Stimulated activated CD4-positive, alpha-beta T cell treated with anti-CD3 and anti-CD28 coated beads, Interleukin-1b, Interleukin-23, amount 100 ng/mL, for 24 hours (primary cell): ENCODE measurements around the gene FNDC1.

Source experiments
- DNase-seq, 4 experiments: peaks; one replicate each; pipeline ENCODE4 v3.0.0-alpha.2; 2020; ENCODE audit warnings: low read depth in 4 of 4, low spot score in 1 of 4

FNDC1 gene

GRCh38 chr6:159204605-159205004, 35.4 kb downstream of the FNDC1 start:
- no peak for DNase-seq

GRCh38 chr6:159212028-159212427, 42.8 kb downstream of the FNDC1 start:
- DNase-seq, result no peak

DNA sequence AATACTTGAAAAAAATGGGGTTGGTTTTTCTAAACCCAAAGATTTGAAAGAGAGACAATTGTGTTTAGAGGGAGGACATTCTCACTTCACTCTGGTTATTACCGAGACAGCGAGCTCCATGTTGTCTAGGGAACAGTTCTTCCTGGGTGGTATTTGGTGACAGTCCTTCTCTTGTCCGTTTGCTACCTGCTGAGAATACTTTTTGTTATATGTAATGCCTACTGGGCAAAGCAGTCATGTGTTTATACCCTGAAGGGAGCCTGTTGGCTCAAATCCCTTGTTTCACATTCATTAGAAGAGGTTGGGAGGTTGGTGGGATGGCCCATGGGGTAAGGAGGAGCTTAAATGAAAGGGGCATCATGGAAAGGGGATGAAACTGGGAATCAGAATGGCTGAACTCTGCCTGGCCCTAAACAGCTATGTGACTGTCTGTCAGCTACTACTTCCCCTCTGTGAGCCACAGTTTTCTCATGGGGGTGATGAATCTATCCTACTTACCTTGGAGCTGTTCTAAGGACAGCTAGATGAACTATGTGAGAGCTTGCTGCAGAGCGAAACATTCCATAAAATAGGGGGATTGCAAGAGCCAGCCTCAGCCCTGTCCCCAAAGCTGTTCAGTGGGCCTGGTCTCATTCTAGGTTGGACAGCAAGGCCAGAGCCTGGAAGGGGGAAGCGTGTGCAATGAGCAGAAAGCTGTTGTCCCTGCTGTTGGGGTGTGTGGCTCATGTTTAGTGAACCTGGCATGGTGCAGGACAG, 43.5 kb downstream of the FNDC1 start:
- DNase-seq, result no peak

GRCh38 chr6:159213405-159213804, 44.2 kb downstream of the FNDC1 start:
- no peak for DNase-seq

GRCh38 chr6:159214281-159214680, 45.1 kb downstream of the FNDC1 start:
- DNase-seq, result no peak

DNA sequence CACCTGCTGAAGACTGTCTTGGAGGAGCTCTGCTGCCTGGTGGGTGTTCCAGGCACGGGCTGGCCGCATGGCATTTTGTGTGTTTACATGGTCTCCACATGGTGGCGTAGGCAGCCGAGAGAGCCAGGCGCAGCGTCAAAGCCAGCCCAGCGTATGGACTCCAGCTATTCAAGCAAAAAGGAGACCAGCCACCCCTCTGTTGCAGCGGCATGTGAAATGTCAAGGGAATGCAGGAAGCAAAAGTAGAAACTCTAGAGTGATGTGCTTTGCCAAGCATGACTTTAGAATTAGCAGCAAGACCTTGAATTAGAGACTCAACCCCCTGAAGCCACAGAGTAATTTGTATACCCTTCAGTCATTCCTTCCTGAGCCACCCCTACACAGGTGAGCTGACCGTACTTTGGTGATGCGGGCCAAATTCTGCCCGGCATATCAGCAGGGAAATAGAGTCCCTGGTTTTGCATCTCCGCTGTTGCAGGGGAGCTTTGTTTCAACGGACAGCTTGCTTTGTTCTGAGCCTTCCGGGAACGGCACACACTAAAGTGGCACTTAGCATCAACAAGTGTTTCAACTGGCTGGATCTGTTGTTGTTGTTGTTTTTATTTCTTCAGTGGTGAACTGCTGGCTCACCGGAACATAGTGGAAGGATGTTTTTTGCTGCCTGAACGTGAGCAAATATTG, 48.5 kb downstream of the FNDC1 start:
- DNase-seq, result peak in 1 of 4 experiments; percentile 5

DNA sequence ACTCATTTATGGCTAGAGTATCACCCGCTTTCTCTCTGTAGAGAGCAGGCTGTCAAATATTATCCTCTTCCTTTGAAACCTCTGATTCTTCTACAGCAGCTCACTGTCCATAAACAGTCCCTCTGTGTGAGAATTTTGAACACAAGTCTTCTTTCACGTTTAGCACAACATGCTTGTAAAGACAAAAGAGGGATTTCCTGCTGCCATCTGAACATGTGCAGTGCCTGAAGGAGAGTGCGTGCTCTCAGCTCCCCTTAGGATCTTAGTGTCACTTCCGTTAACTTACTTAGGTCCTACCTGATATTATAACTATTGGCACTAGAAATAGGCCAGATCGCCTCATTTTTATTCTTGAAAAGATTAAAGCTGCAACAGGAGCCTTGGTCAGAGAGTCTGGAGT, 50.9 kb downstream of the FNDC1 start:
- DNase-seq, result no peak

- DNase-seq, result no peak
Observed at GRCh38 chr6:159221486-159222170, 52.4 kb downstream of the FNDC1 start.

- DNase-seq, result no peak
Observed at GRCh38 chr6:159224452-159224851, 55.3 kb downstream of the FNDC1 start.

DNA sequence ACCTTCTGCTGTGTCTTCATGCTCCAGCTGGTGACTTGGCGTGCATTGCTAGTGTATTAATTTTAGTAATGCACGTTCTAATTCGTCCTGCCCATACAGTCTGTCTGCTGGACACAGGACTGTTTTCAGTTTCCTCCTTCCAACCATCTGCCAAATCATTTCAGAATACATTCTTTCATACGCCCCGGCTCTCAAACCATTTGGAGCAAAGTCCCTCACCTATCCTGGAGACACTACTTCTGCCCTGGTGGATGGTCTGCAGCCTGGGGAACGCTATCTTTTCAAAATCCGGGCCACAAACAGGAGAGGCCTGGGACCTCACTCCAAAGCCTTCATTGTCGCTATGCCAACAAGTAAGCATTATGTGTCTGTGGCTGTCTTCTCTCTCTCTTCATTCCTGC, 60.5 kb downstream of the FNDC1 start:
- DNase-seq, result no peak

- DNase-seq, result no peak
Observed at GRCh38 chr6:159232106-159232645, 63.0 kb downstream of the FNDC1 start.

- DNase-seq, result no peak
Observed at GRCh38 chr6:159232751-159233150, 63.6 kb downstream of the FNDC1 start.

- no peak for DNase-seq
Observed at GRCh38 chr6:159233365-159234101, 64.3 kb downstream of the FNDC1 start.

GRCh38 chr6:159234102-159234553, 64.9 kb downstream of the FNDC1 start:
- no peak for DNase-seq

- DNase-seq, result no peak
Observed at GRCh38 chr6:159238920-159239558, 69.8 kb downstream of the FNDC1 start.

- no peak for DNase-seq
Observed at GRCh38 chr6:159249128-159249527, 79.9 kb downstream of the FNDC1 start.

DNA sequence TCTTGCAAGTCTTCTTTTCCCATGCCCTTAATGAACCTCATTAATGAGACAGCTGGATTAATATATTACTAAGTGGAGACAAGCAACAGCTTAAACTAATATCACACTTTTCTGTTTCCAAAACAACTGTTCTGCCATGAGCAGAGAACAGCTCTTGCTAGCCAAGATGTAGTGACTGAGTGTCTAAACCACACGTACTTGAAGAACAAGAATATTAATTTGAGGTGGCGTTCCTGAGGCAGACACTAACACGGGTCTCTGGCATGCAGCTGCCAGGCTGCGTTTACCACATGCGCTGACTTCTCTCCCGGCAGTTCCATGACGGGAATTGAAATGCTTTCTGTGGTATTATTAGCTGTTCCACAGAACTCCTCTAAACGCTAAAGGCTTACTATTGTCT, 80.6 kb downstream of the FNDC1 start:
- no peak for DNase-seq

DNA sequence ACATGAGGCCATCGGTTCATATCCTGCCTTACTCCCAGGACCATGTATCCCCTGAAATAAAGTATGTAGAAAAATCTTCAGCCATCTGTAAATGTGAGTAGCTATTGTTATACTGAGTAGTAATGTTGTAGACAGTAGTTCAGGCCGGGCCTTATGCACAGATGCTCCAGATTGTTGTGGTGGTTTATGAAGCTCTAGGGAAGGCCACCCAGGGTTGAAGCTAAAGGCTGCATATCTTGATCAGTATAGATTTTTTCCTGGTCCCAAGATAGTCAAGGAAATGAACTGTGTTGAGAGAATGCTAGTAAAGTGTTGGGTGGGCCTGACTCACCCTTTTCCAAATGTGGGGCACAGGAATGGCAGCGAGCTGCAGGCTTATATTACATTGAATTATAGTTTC, 81.4 kb downstream of the FNDC1 start:
- no peak for DNase-seq

DNA sequence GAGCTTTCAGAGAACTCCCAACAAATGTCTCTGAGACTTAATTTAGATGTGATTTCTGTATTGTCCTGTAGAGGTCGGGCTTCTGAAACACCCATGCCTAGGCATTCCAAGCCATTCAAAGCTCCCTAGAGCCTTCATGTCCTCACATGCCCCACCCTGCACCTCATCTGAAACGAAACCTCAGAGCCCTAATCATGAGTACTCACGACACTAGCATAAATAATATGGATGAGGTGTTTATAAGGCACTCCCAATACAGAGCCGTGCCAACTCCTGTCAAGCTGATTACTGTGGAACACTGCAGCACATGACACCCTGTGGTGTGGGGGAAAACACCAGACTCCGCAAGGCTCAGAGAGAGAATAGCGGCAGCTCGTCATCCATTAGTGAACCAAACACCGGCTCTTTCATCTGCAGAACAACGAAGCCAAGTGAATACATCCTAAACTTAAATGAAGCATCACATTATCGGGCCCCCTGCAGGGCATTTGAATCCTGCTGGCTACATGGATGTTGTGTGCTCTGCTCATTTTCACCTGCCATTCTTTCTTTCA, 83.8 kb downstream of the FNDC1 start:
- no peak for DNase-seq

DNA sequence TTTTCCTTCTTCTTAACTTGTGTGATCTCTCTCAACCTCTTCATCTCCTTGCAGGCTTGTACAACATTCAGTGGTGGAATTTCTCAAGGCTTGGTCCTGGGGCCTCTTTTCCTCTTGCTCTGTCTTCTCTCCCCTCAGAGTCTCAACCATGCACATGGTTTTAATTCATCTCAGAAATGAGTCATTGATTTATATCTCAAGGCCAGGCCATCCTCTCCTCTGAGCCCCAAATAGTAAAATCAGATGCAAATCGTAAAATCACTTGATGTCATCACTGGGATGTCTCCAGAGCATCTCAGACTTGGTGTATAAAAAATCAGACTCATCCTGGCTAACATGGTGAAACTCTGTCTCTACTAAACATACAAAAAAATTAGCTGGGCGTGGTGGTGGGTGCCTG, 85.0 kb downstream of the FNDC1 start:
- no peak for DNase-seq
